Measurements from ENCODE around the gene PVR. TPM values are rescaled to one million over a fixed set of nuclear protein-coding genes. Genes with fewer than 3 reads are reported as not detected.

PVR gene
- total and polyA plus RNA-seq, 12 donors: 28.7 to 57.8 (median 45.0) TPM

DNA sequence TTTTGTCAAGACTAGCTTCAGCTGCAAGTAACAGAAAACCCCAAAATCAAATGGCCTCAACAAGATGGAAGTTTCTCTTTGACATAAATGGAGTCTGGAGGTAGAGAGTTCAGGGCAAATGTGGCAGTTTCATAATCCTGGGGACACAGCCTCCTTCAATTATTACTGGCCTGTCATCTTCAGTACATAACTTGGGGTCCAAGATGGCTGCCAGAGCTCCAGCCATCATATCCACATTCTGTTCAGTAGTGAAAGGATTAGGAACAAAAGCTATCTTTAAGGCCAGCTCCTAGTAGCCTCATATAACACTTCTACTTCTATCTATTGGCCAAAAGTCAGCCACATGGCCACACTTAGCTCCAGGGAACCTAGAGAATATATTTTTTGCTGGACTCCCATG, 45.4 kb upstream of the PVR start:
- DNase-seq: no peak
- Histone ChIP-seq H3K27ac (no peak overlapping the region), H3K4me1 (replicated peaks in 1 of 2) (no peaks in the 10 kb centered on the region), H3K36me3 (replicated peaks in 1 of 2) (no peaks in the 10 kb centered on the region), H3K4me3 (no peak overlapping the region), H3K9me3 (replicated peaks in 1 of 3) (no peaks in the 10 kb centered on the region), H3K27me3 (no peaks in the 10 kb centered on the region)
- TF ChIP-seq POLR2A (IDR thresholded peaks at IDR 0.05): no peak
- TF ChIP-seq, protein P1, sequence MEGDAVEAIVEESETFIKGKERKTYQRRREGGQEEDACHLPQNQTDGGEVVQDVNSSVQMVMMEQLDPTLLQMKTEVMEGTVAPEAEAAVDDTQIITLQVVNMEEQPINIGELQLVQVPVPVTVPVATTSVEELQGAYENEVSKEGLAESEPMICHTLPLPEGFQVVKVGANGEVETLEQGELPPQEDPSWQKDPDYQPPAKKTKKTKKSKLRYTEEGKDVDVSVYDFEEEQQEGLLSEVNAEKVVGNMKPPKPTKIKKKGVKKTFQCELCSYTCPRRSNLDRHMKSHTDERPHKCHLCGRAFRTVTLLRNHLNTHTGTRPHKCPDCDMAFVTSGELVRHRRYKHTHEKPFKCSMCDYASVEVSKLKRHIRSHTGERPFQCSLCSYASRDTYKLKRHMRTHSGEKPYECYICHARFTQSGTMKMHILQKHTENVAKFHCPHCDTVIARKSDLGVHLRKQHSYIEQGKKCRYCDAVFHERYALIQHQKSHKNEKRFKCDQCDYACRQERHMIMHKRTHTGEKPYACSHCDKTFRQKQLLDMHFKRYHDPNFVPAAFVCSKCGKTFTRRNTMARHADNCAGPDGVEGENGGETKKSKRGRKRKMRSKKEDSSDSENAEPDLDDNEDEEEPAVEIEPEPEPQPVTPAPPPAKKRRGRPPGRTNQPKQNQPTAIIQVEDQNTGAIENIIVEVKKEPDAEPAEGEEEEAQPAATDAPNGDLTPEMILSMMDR (IDR thresholded peaks at IDR 0.05): no peak
- intact Hi-C loops (cut with DNase I): no loop called here

DNA sequence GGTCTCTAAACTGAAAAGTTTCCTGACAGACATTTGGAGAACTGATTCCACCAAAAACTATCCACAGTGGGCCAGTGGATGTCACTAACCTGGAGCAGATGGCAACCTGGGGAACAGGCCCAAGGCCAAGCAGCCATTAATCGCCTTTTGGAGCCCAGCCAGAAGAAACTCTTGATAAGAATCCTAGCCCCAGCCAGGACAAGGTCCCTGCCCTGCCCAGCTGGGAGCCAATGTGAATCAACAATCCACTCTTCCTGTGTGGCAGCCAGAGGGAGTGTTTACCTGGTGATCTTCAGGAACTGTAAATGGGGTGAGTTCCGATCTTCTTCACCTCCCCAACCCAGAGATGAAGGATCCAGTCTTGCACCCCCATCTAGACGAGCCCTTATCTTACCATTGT, 44.8 kb upstream of the PVR start:
- H3K27me3 ChIP-seq: no peaks in the 10 kb centered on the region
- H3K4me3 ChIP-seq: no peak overlapping the region
- no peaks in the 10 kb centered on the region for H3K9me3 ChIP-seq (replicated peaks in 1 of 3)
- 54 to 61% (median 58%) methylated on average over 3 of the region's 3 CpGs for WGBS, 4 donors
- H3K4me1 ChIP-seq (replicated peaks in 1 of 2): no peaks in the 10 kb centered on the region
- TF ChIP-seq POLR2A (IDR thresholded peaks at IDR 0.05): no peak
- H3K36me3 ChIP-seq (replicated peaks in 1 of 2): no peaks in the 10 kb centered on the region
- no peak overlapping the region for H3K27ac ChIP-seq
- peak in 2 of 7 donors; percentile 25 to 38 for DNase-seq
- intact Hi-C loops (cut with DNase I): no loop called here

DNA sequence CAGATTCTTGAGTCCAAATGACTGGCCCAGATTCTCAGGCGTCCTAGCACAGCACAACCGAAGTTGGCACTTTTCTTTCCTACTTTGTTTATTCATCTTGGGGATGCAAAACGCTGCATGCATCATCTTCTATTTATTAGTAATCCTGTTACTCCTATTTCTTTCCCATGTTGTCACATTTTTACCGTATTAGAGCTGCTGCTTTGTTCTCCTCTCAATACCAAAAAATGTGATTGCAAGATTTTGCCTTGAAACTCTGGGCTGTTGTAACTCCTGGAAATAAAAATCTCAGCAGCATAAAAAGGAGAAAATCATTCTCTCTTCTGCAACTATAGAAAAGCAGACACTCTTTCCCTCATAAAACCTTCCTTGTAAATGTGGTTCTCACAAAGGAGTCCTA, 43.2 kb upstream of the PVR start:
- DNase-seq: no peak
- 53 to 61% (median 59%) methylated on average over 4 of the region's 4 CpGs for WGBS, 4 donors
- Histone ChIP-seq H3K9me3 (replicated peaks in 1 of 3) (no peaks in the 10 kb centered on the region), H3K27me3 (no peaks in the 10 kb centered on the region), H3K4me1 (replicated peaks in 1 of 2) (no peaks in the 10 kb centered on the region), H3K27ac (no peak overlapping the region), H3K4me3 (no peak overlapping the region), H3K36me3 (replicated peaks in 1 of 2) (no peaks in the 10 kb centered on the region)
- TF ChIP-seq POLR2A (IDR thresholded peaks at IDR 0.05): no peak
- TF ChIP-seq, protein P1 (IDR thresholded peaks at IDR 0.05): no peak
- intact Hi-C loops (cut with DNase I): no loop called here

DNA sequence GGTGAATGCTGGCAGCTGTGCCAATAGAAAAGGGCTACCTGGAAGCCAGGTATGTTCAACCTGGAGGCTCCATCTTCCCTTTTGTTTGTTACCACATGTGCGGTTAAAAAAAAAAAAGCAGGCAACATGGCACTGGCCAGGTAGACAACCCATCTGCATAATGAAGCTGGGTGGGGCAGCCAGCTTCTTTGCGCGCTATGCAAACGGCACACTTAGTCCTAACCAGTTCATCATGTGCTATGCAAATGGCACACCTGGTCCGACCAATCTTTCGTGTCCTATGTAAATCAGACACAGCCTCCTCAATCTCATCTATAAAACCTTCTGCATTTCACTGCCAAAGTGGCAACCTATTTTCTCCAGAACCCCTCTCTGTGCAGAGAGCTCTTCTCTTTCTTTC, 41.6 kb upstream of the PVR start:
- no peak overlapping the region for H3K27ac ChIP-seq
- no peak for DNase-seq
- H3K36me3 ChIP-seq (replicated peaks in 1 of 2): no peaks in the 10 kb centered on the region
- 87 to 91% (median 88%) methylated on average over 6 of the region's 6 CpGs for WGBS, 4 donors
- intact Hi-C loops (cut with DNase I): no loop called here
- H3K4me3 ChIP-seq: no peak overlapping the region
- no peak for TF ChIP-seq POLR2A (IDR thresholded peaks at IDR 0.05)
- TF ChIP-seq, protein P1 (IDR thresholded peaks at IDR 0.05): no peak
- no peaks in the 10 kb centered on the region for H3K27me3 ChIP-seq
- H3K4me1 ChIP-seq (replicated peaks in 1 of 2): no peaks in the 10 kb centered on the region
- no peaks in the 10 kb centered on the region for H3K9me3 ChIP-seq (replicated peaks in 1 of 3)

DNA sequence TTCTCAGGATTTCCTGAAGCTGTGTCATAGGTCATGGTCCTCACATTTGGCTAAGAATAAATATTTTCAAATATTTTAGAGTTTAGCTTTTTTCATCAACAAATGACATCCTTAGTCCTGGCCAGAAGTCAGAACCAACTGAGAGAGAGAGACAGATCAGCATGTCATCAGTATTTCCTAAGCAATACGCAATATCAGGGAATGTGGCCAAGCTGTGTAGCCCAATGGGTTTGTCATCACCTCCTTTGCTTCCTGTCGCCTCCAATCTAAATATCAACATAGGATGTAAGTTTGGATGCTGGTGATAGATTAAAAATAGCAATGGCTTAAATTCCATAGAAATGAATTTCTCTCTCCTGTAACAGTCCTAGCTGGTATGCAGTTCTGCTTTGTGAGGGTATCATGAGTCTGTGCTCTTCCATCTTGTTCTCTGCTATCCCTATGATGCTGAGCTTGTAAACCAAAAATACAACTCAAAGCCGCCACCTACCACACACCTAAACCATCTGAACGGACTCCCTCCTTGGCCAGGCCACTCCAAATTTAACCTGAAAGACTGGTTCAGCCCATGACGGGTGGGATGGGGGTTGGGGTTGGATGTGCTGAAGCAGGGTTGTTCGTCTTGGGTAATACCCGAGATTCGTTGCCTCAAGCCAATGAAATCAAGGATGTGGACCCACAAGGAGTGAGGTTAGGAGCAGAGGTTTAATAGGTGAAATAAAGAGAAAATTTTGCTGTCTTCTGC, 40.3 kb upstream of the PVR start:
- peak in 4 of 7 donors; percentile 28 to 62 (median 42) for DNase-seq
- Histone ChIP-seq H3K36me3 (replicated peaks in 1 of 2) (no peaks in the 10 kb centered on the region), H3K4me1 (replicated peaks in 1 of 2) (no peaks in the 10 kb centered on the region), H3K27me3 (no peaks in the 10 kb centered on the region), H3K27ac (peak overlapping the region in 1 of 5 donors; percentile 61), H3K9me3 (replicated peaks in 1 of 3) (no peaks in the 10 kb centered on the region), H3K4me3 (no peak overlapping the region)
- WGBS, 4 donors: 70 to 78% (median 75%) methylated on average over 8 of the region's 8 CpGs
- TF ChIP-seq POLR2A (IDR thresholded peaks at IDR 0.05): no peak
- TF ChIP-seq, protein P1 (IDR thresholded peaks at IDR 0.05): no peak
- intact Hi-C loops (cut with DNase I): no loop called here

Data from adrenal gland (tissue), 12 donors.